Measurements from ENCODE around the gene KIF16B.

GRCh38 chr20:16446991-16447390, 126.3 kb downstream of the KIF16B start:
- TF ChIP-seq CTCF (IDR thresholded peaks at IDR 0.05) (no peak), POLR2A (IDR thresholded peaks at IDR 0.05) (no peak)

All from stomach (tissue), 4 donors.